GM18868 (cell line): ENCODE measurements around the gene KDM4B.
"Not testable (repeated sequence)": the region's sequence is repeated elsewhere in the genome, so short reads cannot be mapped to it uniquely, and the experiment has no call there.

ENCODE experiments used
- ATAC-seq: cut with Tn5 transposase; IDR thresholded peaks from one replicate; pipeline ENCODE4 v1.9.1; 2021; ENCODE audit warnings: mild to moderate bottlenecking, moderate library complexity; ENCODE audit not compliant: unreplicated experiment

Gene KDM4B

DNA sequence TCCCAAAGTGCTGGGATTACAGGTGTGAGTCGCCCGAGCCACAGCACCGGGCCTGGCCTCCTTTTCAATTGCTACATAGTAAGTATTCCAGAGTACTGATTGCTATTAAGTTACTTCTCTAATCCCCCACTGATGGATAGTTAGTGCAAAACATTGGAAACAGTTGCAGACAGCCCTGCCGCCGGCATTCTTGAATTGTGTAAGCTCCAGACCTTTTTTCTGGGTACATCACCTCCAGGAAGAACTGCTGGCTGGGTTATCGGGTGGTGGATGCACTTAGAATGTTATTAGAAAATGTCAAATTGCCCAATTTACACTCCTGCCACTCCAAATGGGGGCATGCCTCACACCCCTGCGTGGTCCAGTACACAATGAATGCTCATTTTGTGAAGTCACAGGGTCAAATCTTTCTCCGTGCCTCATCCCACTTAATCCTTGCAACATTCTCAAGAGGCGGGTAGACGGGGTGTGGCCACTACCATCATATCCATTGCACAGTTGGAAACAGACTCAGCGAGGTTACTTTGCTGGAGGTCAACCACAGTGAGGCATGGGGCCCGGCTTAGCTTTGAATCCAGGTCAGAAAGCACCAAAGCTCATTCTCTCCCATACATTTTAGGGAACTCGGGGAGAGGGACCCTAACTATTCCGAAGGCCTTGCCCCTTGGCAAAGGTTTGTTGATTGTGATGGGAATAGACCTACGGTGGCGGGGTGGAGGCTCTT is 1.0 kb upstream of the KDM4B start:
- no peak for ATAC-seq

DNA sequence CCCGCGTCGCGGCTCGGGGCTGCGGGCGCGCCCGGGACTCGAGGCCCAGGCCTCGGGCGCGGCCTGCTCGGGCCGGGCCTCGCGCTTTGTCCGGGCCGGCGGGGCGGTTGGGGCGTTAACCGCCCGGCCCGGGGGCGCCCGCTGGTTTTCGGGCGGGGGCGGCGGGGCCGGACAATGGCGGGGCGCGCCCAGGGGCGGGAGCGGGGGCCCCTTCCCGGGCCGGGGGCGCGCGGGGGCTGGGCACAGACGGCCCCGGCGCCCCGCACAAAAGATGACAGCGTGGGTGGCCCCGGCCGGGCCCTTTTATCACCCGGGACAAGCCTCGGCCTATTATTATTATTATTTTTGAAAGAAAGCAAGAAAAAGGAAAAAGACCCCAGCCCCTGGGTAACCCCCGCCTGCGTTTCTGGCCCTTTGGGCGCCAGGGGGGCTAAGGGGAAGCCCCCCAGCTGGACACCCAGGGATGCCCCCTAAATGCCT is 419 bp downstream of the KDM4B start:
- no peak for ATAC-seq

DNA sequence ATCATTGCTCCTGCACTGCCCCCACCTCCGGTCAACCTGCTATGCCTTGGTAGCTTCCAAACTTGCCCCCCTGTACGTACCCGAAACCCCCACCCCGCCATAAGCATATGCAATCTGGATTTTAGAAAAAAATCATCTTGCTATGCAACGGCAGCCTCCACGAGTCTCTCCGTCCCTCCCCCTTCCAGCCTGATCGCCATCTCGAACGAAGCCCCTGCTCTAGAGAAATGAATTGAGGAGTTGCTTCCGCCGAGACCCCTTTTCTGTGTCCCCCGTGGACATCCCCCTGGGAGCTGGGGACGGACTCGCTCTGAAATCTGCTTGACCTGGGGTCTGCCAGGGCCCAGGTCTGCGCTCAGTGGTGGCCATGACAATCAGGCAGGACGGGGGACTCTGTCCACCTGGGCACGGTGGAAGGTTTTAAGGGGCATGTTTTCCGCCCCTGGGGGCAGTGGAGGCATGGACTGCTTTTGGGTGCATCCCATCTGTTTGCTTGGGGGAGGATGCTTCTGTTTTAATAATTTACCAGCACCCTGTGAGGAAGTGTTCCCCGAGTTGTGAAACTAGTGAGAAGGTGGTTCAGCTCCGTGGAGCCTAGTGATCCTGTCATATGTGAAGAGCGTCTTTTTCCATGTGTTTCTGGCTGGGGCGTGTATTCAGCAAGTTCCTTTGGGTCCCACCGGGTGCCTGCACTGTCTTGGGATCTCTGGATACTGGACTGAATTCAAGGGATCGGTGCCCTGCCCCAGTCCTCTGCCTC is 1.0 kb downstream of the KDM4B start:
- no peak for ATAC-seq

DNA sequence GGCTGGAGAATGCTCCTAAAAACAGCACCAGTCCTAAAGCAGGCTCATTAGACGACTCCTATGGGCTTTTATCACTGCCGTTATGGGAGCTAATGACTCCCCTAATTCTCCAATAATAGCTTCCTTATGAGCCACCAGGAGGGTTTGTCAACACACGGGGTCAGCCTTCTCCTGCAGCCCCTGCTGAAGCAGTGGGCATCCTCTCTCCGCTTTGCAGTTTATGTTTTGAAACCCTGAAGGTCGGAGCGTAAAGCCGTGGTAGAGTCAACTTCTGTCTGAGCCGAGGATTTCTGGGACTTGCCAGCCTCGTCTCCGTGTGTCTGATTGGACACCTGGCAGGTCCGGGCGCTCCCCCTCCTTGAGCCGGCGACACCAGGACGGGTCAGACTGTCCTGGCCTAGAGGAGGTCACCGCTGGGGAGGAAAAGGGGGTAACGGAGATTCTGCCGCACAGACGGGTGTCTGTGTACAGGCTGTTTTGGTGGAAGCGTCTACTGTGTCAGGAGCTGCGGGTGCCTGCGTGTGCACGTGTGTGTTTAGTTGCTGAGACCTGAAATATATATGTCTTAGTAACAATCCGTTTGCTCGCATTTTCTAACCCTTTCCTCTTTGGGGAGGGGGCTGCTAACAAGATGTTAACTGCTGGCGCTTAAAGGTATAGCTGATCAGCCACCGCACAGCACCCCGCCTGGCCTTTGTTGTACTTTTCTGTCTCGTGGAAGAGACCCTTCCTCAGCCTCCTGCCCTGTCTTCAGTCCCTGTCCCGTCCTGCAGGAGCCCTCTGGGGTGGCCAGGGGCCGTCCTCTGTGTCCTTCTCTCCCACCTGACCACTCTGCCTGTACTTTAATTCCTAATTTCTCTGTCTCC is 1.9 kb downstream of the KDM4B start:
- ATAC-seq: no peak

DNA sequence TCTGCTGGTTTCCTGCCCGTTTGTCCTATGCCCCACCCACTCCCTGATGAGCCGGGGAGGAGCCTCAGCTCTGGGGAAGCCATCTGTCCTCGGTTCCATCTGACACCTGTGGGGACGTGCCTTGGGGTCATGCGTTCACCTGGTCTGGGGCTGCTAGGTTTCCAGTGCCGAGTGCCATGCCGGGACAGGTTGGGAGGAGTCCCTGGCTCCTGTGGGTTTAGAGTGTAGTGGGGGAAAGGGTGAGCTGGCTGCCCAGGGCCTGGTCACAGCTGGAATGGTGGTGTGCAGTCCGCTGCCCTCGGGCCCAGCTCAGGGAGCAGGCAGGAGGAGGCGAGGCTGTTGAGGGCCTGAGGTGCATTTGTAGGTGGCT is 2.5 kb downstream of the KDM4B start:
- ATAC-seq: no peak

DNA sequence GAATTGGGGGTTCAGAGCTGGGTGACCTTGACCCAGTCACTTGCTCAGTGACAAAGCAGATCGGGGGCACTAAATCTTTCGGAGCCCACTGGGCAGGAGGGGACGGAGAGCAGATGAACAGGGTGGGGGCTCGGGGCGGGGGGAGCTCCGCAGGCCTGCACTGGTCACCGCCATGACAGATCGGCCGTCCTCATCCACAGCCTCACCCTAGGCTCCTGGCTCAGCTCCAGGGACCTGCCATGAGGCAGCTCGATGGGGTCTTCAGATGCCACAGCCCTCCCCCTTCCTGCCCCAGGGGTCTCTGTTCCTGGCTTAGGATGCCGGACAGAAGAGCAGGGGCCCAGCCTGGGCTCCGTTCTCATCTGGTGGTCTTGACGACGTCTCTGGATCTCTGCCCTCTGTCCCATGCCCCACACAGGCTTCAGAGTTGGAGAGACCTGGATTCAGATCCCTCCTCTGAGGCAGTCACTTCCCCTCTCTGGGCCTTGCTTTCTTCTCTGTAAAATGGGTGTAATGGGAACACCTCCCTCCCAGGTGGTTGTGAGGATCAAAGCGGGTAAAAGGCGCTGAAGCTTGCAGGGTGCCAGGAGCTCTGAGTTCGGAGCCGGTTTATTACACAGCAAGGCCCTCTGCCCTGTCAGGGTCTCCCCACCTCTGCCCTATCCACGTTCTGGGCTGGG is 3.0 kb downstream of the KDM4B start:
- no peak for ATAC-seq

DNA sequence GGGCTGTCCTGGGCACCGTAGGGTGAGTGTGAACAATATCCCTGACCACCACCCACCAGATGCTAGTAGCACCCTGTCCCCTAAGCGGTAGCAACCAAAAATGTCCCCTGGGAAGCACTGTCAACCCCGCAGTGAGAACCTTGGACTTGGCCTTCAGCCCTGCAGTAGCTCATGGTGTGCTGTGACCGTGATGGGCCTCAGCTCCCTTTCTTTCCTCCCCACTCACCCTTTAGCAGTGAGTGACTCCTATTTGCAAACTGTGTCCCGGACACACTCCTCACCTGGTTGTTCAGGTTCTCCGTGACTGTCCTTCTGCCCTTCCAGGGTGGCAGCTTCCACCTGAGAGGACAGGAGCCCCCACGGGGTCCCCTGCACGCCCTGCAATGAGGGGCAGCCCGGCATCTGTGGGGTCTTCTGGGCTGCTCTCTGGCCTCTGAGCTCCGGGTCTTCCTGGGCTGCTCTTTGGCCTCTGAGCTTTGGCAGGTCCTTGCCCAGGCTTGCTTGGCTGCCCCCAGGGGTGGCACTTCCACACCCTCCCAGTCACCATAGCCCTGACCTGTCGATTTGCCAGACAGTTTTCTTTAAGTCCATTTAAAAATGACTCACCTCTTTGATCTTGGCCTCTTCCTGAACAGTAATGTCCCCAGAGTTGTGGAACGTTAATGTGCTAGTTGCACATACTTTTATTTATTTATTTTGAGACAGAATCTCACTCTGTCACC is 3.8 kb downstream of the KDM4B start:
- no peak for ATAC-seq

DNA sequence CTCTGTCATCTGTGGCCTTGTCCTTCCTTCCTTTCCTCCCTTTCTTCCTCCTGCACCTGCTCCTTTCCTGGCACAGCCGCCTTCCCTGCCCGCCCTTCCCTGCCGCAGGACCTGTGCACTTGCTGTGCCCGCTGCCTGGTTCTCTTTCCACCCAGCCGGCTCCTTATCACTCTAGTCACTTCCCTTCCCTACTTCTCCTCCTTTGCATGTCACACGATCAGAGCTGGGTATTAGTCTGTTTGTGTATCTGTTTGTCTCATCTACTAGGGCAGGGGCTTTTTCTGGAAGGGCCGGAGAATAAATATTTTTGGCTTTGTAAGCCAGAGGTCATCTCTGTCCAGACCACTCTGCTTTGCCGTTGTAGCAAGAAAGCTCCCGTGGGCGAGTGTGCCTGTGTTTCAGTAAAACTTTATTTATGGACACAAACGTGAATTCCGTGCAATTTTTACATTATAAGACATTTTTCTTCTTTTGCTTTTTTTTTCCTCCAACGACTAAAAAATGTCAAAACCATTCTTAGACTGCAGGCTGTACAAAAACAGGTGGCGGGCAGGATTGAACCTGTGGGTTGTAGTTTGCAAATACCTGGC is 6.1 kb downstream of the KDM4B start:
- no peak for ATAC-seq

DNA sequence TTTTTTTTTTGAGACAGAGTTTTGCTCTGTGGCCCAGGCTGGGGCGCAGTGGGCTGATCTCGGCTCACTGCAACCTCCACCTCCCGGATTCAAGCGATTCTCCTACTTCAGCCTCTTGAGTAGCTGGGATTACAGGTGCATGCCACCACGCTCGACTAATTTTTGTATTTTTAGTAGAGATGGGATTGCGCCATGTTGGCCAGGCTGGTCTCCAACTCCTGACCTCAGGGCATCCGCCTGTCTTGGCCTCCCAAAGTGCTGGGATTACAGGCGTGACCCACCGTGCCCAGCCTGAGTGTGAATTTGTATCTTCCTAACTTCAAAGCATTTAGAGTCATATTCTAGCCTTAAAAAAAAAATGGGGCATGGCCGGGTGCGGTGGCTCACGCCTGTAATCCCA is 6.7 kb downstream of the KDM4B start:
- not testable (repeated sequence) for ATAC-seq

DNA sequence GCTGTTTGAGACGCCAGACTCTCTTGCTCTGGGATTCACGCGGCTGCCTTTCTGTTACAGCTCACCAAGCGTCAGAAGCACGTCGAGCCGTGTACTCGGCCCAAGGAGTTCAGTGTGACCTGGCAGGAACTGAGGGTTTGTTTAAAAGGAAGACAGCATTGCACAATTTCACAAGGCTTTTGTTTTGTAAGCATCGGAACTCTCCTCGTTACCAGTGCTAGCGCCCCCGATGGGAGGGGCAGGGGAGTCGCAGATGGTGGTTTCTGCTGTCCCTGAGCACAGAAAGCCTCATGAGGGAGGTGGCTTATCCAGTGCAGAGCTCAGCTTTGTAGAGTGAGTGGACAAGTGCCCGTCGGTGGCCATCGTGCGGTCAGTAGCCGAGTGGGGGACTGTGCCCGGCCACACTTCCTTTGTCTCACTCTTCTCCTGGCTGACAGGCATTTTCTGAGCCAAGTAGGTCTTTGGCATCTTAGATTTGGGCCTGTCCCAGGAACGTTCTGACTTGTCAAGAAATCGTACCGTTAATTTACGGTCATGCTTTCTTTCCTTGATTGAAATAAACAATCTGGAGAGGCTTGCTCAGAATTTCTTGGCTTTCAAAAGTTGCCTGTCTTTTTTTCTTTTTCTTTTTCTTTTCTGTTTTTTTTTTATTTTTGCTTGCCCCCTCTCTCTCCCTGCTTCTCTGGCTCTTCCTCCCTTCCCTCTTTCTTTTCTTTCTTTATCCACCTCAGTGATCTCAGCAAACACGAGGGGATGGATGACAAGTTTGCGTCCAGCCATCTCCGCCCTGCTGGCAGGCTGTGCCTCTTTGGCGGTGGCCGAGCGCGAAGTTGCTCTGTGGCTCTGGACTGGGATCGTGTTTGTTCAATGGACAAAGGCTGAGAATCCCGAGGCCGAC is 7.7 kb downstream of the KDM4B start:
- ATAC-seq: no peak

DNA sequence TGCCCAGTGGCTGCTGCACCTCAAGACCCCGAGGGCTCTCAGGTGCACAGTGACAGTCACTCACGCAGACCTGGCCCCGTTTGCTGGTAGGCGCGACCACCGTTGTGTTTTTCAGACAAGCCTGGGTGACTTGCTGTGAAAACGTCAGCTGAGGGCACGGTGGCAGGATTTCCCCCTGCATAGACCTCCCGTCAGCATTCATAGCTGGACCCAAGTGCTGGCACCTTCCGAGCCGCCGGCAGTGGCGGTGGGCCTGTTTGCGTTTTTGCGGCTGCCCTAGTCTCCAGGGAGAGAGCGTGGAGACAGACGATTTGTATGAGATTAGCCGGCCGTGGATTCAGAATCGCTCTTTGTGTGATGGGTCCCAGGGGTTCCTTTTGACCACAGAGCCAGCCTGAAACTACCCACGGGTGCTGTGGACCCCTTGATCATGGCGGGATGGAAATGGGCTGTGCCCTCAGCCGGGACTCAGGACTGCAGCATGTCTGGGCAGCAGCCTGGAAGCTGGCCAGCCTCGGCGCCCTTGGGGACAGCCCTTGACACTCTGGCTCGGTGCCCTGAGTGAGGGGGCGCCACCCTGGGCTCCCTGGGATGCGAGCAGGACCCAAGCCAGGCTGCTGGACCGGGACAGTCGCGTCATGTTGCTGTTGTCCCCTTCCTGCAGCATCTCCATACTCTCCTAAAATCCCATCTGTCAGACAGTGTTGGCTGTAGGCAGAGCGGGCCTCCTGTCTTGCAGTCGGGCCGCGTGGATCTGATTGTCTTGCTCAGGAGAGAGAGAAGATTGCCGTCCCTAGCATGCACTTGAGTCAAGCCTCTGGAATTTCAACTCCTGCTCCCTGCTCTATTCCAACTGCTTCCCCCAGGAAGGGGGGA is 8.6 kb downstream of the KDM4B start:
- no peak for ATAC-seq

DNA sequence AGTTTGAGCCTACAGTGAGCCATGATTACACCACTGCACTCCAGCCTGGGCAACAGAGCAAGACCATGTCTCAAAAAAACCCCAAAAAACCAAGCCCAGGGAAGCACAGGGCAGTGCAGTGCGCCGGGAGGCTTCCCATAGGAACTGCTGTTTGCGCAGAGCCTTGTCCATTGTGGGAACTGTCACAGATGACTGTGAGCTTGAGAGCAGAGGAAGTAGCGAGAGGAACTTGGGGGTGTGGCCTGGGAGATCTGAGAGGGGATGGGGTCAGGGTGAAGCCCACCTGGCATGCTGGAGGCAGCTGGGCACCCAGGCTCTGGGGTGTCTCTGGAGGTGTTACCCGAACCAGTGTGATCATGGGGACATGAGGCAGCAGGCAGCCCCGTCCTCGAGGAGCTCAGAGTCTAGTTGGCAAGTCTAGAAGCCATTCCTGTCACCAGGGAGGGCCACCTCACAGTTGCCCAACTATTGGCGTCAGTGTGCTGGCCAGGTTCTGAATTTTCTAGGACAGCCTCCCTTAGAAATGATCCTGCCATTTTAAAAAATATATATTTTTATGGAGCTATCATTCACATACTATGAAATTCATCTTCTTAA is 10.4 kb downstream of the KDM4B start:
- no peak for ATAC-seq

DNA sequence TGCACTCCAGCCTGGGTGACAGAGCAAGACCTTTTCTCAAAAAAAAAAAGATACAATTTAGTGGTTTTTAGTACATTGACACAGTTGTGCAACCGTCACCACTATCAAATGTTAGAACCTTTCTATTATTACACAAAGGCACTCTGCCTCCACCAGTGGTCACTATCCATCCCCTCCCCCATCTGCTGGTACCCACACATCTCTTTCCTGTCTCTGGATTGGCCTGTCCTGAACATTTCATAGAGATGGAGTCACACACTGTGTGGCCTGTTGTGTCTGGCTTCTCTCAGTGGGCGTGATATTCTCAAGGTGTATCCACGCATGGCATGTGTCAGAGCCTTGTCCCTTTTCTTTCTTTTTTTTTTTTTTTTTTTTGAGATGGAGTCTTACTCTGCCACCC is 11.2 kb downstream of the KDM4B start:
- ATAC-seq: no peak

DNA sequence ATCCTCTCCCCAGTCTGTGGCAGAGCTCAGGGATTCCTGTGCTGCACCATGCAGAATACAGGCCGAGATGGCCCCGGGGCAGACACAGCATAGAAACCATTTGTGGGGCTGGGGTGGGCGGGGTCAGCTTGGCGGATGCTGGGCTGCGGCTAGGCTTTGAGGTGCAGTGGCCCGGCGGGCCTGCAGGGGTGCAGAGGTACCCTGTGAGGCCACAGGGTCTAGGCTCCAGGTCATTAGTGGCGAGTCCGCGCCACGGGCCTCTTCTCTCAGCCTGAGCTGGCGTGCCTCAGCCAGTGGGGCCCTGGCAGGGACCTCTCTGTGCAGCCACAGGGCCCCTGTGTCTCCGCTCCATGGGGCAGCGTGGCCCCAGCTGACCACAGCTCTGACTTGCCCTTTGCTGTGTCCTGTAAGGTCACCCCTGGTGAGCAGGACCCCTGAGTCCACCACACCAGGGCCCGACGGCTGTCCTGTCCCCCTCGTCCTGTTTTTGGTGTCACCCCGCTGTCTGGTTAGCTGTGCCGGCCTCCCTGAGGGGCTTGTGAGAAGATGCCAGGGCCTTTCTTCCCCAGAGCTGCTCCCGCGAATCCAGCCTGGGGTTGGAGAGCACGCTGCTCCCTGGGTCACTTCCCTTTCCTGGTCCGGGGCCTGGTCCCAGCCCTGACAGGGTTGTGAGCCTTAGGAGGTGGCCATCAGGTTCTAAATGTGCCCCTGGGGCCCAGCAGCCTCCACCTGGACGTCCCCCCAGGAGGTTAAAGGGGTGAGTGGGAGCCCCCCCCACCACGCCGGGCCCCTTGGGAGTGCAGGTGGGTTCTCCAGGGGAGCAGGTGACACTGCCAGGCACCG is 12.1 kb downstream of the KDM4B start:
- ATAC-seq: no peak

DNA sequence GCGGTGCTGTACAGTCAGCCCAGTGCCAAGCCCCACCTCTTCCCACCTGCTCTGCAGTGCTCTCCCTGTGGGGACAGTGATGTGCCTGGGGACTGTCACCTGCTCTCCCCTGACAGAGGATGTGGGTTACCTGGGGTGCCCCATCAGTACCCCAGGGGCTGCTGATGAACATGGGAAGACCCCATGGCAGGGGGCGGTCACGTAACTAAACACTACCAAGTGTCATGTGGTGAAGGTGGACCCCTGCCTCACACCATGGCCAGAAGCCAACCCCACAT is 12.7 kb downstream of the KDM4B start:
- ATAC-seq: no peak

DNA sequence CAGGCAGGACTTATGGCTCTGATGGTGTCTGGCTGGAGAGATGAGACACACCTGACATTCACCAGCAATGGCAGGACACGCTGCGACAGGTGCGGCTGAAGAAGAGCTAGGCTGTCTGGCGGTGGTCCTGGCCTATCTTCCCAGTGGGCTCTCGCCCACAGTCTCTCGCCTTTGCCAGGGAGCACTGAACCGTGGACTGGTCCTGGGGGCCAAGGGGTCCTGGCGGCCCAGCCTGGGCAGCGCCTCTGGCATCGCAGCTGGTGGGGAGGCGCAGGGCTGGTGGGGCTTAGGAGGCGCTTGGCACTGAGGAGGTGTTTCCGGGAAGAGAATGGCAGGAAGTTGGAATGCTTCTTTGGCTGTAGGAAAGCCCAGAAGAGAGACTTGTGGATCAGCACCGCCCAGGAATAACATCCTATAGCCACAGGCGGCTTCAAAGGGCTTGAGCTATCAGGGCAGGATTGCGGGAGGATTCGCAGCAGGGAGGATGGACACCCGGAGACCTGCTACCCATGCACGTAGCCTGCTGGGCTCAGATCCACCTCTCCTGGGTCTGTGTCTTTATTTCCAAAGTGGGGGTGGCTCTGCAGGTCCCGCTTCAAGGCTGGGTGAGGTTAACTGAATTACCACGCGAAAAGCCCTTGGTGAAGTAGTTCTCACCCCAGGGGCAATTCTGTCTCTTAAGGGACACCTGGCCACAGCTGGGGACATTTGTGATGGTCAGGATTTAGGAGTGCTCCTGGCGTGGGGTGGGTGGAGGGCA is 14.6 kb downstream of the KDM4B start:
- ATAC-seq: no peak
